DMS114 treated with DMSO at 0.1 percent for 48 hours (cell line): ENCODE measurements around the gene SLIT1.

Experiments
- DNase-seq: peaks from one replicate; lab custom pipeline; 2025; ENCODE audit not compliant: unreplicated experiment; lab: John Stamatoyannopoulos, UW

Gene SLIT1

DNA sequence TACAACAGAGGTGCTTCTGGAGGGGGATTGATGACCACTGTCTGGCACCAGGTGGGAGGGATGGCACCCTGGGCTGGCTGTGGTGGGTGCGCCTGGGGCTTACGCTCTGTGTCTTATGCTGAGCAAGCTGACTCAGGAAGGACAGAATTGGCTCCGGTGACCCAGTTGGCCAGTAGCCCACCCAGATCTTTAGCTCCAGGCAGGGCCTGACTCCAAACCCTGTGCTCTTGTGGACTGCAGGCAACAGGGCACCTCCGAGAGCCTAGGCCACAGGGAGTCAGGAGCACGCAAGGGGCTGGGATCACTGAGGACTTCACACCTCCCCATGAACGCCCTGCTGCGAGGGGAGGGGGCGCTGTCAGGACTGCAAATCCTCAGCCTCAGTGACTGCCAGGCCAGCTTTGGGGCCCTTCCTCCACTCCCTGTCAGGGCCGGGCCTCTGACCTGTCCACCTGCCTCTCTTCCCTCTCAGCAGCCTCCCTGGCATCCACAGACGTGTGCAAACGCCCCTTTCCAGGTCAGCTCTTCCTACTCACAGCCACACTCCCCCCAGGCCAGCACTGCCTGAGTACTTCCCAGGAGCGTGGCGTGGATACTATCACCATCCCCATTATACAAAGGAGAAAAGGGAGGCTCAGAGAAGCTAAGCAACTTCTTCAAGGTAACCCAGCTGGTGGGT lies 118.7 kb downstream of the SLIT1 start:
- no peak for DNase-seq

- no peak for DNase-seq
These were observed 119.8 kb downstream of the SLIT1 start for GRCh38 chr10:97065686-97066660.

- DNase-seq, result no peak
These were observed 120.6 kb downstream of the SLIT1 start for GRCh38 chr10:97065128-97065527.

DNA sequence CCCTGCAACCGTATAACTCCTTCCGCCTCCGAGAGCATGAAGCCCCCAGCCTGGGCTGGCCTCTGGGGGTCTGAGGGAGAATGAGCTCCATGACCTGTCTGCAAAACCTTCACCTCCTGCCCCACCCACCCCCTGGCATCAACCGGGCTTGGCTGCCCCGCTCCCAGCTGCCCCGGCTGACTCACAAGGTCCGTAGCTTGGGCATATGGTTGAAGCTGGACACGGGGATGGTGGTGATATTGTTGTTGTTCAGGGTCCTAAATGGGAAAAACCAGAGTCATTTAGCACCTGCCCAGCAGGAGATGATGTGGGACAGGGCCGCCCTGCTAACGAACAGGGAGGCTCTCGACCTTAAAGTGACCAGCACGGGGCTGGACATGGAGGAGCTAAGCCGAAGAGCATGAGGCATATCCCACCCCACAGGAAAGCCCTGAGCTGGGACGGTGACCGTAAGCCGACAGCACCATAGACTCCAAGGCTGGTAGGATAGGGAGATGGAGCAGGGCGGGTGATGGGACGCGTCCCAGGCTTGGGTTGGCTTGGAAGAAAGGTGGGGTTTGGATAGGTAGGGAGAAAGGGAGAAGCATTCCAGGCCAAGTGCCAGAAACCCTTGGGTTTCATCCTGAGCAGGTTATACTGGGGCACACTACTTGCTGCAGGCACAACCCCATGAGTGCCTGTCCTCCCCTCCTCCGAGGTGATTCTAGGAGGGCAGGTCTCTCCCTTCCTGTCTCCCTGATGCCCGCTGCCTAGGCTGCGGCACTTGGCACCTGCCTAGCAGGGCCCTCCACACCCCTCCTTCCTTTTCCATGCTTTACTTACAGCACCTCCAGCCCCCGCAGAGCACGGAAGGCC lies 121.5 kb downstream of the SLIT1 start:
- no peak for DNase-seq

- no peak for DNase-seq
These were observed 122.3 kb downstream of the SLIT1 start for GRCh38 chr10:97063271-97063982.

GRCh38 chr10:97062456-97062855 lies 123.3 kb downstream of the SLIT1 start:
- no peak for DNase-seq

- DNase-seq, result no peak
These were observed 123.7 kb downstream of the SLIT1 start for GRCh38 chr10:97062046-97062445.

GRCh38 chr10:97061423-97061822 lies 124.3 kb downstream of the SLIT1 start:
- no peak for DNase-seq

DNA sequence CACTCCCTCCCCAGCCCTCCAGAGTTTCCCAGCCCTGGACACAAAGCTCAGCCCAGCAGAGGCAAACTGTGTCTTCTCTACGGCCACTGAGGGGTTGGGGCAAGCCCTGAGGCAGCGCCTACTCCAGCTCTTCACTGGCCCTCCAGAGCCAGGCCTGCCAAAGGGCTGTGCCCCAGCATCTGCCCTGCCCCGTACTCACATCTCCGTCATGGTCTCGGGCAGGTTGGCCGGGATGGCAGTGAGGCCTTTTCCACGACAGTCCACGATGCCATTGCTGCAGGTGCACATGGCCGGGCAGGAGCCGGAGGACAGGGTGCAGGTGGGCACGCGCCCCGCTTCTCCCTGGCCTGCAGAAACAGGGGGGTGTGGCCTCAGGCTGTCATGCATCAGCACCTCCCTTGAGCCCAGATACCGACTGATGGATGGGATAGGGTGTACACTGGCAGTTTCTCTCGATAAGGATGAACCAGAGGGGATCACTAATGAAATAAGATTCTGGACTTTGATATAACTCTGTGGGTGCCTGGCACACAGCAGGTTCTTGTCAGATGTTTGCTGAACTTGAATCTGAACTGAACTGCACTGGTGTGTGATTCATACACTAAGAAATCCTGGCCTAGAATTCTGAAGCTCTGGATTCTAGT lies 125.2 kb downstream of the SLIT1 start:
- no peak for DNase-seq

GRCh38 chr10:97059872-97060205 lies 125.9 kb downstream of the SLIT1 start:
- DNase-seq, result no peak

DNA sequence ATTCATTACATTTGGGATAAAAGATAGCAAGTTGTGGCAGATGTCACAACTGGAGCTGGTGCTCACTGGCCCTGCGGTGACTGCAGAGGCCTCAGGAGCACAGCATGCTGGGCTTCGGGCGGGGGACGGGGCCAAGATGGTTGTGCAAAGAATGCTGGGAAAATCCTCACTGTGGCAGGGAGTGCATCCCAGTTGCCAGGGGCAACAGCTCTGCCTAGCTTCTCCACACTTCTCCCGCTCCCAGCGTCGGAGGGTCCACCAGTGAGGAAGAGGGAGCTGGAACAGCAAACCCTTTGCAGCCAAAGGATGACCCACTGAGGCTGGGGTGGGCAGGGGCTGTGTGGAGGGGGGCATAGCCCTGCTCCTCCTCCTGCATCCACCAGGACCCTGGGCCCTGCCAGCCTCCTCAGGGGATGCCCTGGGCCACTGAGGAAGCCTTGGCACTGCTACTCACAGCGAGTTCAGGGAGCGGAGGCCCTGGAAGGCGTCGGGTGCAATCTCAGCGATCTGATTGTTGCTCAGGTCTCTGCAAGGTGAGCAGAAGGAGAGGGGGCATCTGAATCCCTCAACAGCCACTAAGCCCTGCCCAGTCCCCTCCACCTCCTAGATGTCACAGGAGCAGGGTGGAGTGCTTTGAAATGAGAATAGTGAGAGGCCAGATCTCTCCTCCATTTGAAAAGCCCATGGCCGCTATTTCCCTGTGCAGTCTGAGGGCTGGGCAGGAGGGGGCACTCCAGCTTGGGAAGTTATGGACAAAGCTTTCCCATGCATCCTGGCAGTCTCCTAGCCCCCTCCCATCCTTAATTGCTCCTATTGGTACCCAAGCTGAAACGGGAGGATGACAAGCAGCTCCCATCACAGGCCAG lies 126.5 kb downstream of the SLIT1 start:
- DNase-seq, result no peak

DNA sequence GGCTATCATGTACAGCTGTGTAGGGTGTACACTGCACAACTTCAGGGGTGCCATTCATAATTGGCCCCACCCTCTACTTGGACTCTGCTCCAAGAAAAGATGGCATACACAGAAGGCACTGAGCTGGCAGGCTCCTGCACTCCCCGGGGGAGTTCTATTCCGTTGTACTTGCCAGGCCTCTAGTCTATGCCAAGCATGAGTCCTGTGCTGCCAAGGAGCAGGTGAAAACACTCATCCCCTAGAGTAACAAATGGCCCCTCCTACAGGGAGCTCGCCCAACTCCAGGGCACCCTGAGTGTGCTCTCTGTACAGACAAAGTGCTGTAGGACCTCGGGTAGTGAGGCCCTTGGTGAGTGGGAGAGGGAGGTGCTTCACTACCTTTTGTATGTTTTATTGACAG lies 127.2 kb downstream of the SLIT1 start:
- DNase-seq, result no peak

DNA sequence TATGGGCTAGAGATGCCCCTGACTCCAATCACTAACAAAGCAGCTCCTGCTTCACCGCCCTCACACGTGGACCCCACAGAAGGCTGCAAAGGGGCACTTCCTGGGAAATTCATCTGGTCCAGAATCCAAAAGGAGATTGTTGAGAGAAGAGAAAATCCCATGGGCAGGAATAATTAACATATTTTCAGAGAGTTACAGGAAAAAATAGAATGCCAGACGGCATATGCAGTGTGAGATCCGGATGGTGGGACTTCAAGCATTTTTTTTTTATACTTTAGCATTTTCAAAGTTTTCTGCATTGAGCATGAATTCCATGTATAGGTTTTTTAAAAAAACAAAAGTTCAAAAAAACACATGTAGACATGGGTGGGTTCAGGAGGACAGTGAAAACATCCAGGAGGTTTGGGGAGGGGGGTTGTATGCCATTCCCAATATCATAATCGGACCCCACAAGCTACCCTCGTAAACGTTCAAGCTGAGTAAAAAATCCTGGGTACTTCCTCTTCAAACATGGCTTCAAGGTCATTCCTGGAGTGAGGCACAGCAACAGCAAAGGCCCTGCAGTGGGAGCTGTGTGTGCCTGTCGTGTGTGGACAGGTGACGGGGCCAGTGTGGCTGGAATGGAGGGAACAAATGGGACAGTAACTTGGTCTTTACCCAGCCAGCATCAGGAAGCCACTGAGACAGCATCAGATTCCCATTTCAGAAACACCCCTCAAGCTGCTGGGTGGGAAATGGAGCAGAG lies 128.1 kb downstream of the SLIT1 start:
- no peak for DNase-seq

DNA sequence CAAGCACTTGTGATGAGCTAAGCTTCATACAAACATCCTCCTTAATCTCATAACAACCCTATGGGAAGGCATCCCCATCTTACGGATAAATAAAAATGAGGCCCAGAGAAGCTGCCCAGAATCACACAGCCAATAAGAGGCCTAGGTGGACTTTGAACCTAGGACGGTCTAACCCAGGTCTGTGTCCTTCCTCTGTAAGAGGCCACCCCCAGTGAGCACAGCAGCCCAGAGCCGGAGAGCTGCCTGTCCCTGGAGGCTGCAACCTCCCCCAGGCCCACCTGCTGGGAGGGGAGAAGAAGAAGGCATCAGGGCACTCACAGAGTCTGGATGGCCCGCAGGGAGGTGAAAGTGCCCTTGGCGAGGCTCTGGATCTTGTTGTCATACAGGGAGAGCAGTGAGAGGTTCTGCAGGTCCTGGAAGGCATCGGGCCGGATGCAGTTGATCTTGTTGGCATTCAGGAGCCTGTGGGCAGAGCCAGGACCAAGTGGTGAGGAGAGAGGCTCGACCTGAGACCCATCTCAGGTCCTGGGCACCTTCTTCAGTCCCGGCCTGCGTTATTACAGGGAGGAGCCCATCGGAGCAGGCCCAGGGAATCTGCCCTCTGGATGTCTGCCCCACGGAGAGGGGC lies 129.6 kb downstream of the SLIT1 start:
- no peak for DNase-seq

- no peak for DNase-seq
These were observed 132.5 kb downstream of the SLIT1 start for GRCh38 chr10:97053276-97053675.

DNA sequence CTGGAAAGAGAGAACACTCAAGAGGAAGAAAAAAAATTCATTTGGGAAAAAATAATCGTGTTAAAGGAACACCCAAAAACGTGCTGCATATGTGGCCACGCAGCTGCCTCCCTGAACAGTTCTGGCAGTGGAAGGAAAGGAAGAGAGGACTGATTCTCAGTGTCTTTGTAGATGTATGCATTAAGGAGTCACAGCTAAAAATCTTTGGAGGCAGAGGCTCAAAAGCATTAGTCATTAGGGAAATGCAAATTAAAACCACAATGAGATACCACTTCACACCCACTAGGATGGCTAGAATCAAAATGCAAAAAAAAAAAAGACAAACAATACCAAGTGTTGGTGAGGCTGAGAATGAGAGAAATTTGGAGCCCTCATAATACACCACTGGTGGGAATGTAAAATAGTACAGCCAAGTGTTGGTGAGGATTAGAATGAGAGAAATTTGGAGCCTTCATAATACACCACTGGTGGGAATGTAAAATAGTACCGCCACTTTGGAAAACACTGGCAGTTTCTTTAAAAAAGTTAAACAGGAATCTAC lies 134.7 kb downstream of the SLIT1 start:
- DNase-seq, result no peak

DNA sequence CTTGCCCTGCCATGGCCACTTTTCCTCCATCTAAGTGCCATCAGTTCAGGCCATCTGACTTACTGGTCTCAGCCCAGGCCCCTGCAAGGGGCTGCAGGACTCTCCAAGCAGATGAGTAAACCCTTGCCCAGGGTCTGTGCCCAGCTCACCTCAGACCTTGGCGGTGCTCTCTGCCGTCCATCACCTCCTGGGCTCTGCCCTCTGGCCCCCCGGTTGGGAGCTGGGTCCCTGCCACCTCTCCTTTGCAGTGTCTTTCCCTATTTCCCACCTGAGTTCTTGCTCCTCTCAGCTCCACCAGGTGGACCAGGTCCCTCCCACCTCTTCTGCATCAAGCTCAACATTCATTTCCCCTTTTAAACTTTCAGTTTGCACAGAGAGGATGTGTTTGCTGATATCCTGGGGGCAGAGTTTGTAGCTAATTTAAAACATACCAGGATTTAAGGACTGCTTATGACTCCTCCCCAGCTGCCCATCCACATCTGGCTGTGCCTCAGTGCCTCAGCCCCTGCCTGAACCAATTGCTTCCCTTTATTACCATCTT lies 135.5 kb downstream of the SLIT1 start:
- DNase-seq, result no peak

GRCh38 chr10:97049670-97050069 lies 136.1 kb downstream of the SLIT1 start:
- no peak for DNase-seq
